HuH-7.5 (cell line): Measurements from ENCODE around the gene RABGAP1L.
"Not testable (repeated sequence)": the region's sequence is repeated elsewhere in the genome, so short reads cannot be mapped to it uniquely, and the experiment has no call there.

Experiments
- DNase-seq: peaks from one replicate; pipeline ENCODE4 v3.0.0; 2011; ENCODE audit warnings: low spot score

Gene RABGAP1L

DNA sequence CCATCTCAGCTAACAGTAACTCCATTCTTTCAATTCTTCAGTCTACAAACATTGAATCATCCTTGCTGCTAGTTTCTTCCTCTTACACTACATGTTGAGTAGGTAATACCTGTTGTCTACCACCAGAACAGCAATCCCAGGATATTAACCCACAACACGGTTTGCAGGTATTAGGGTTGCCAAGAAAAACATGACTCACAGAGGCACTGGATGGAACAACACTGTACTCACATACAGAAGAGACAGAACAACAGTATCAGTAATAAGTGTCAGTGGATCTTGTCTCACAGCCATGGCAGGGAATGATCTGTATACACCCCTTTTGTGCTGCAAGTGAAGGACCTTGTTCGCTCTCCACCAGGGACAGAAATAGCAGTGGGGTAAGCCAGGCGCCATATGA lies 500.5 kb downstream of the RABGAP1L start:
- no peak for DNase-seq

GRCh38 chr1:174660476-174660875 lies 501.2 kb downstream of the RABGAP1L start:
- DNase-seq, result no peak

DNA sequence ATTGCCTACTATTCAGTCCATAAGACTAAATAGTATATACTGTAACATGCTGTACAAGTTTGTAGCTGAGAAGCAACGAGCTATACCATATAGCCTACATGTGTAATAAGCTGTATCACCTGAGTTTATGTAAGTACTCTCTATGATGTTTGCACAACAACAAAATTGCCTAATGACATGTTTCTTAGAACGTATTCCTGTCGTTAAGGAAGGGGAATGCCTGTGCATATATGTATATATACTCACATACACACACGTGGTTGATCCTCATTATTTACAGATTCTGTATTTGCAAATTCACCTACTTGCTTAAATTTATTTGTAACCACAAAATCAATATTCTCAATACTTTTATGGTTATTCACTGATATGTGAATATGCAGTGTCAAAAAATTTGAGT lies 504.0 kb downstream of the RABGAP1L start:
- DNase-seq, result no peak

DNA sequence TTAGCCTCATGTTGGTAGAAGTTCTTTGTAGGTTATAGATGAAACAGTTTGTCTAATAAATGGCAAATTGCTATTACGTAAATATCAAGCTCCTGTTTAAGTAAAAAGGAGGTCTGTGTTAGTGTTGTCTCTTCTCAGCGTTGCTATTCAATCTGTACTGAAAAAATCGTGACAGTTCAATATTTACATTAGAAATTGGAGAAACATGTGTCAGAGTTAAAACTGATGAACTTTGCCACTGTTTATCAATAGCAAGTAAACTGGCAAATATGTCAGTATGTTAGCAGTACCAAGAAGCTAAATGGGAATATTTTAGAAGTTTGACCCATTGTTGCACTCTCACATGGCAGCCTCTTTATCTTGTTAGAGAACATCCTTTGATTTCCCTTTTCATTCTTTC lies 506.9 kb downstream of the RABGAP1L start:
- no peak for DNase-seq

GRCh38 chr1:174671826-174672225 lies 512.5 kb downstream of the RABGAP1L start:
- DNase-seq, result no peak

DNA sequence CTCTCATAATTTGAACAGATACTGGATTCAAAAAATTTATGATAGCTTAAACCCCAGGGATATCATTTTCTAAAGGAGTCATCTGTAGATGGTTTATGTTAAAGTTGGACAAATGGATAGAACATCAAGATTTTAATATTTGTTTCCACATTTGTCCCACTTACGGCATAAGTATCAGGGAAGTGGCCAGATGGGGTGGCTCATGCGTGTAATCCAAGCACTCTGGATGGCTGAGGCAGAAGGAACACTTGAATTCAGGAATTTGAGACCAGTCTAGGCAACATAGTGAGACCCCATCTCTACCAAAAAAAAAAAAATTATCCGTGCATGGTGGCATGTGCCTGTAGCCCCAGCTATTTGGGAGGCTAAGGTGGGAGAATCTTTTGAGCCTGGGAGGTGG lies 517.5 kb downstream of the RABGAP1L start:
- DNase-seq, result no peak

- DNase-seq, result no peak
Measured at GRCh38 chr1:174678657-174679056, 519.3 kb downstream of the RABGAP1L start.

DNA sequence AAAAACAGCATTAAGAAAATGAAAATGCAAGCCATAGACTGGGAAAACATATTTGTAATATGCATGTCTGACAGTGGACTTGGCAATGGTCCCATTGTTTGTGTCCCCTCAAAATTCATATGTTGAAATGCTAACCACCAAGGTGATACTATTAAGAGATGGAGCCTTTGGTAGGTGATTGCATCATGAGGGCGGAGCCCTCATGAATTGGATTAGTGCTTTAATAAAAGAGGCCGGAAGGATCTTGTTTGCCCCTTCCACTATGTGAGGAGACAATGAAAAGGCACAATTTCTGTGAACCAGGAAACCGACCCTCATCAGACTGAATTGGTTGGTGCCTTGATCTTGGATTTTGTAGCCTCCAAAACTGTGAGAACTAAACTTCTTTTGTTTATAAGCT lies 520.8 kb downstream of the RABGAP1L start:
- no peak for DNase-seq

DNA sequence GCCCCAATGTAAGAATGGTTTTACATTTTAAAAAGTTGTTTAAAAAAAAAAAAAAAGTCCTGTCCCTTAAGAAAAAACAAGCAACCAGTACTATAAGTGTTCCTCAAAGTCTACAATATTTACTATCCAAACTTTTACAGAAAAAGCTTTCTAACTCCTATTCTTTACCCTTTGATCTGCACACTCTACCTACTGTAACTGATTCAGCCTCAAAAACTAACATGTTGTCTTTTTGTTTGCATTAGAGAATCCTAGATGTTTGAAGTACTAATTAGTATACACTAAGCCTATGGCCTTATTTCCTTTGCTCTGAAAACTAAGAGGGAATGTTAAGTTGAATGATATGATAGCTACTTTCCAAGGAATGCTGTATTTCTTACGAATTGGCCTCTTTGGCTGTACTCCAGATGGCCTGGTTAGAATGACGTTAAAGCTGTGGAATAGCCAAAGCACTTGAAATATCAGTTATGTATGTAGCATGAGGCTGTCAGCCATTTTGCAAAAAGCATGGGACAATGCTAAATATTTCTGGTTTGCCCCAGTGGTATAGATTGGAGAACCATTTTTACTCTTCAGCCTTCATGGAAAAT lies 523.2 kb downstream of the RABGAP1L start:
- DNase-seq, result no peak

GRCh38 chr1:174686213-174686612 lies 526.9 kb downstream of the RABGAP1L start:
- DNase-seq, result no peak

- peak; percentile 13 for DNase-seq
Measured at GRCh38 chr1:174689524-174689923, 530.2 kb downstream of the RABGAP1L start.

DNA sequence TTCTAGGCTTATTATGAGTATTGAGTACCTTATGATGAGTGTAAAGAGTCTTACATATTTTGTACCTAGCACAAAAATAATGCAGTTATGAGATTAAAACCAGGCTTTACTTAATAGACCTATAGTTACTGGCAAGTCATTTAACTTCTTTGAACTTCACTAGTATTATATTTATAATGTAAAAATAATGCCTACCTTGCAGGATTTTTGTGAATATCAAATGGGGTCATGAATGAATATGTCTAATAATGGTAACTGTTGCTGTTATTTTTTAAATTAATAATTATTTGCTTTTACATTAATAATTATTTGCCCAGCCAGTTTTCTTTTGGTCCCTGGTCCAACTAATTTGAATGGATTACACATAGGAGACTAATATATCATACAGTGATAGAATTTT lies 530.9 kb downstream of the RABGAP1L start:
- no peak for DNase-seq

- DNase-seq, result no peak
Measured at GRCh38 chr1:174692313-174692712, 533.0 kb downstream of the RABGAP1L start.

GRCh38 chr1:174693085-174693484 lies 533.8 kb downstream of the RABGAP1L start:
- no peak for DNase-seq

GRCh38 chr1:174693539-174693938 lies 534.2 kb downstream of the RABGAP1L start:
- not testable (repeated sequence) for DNase-seq

DNA sequence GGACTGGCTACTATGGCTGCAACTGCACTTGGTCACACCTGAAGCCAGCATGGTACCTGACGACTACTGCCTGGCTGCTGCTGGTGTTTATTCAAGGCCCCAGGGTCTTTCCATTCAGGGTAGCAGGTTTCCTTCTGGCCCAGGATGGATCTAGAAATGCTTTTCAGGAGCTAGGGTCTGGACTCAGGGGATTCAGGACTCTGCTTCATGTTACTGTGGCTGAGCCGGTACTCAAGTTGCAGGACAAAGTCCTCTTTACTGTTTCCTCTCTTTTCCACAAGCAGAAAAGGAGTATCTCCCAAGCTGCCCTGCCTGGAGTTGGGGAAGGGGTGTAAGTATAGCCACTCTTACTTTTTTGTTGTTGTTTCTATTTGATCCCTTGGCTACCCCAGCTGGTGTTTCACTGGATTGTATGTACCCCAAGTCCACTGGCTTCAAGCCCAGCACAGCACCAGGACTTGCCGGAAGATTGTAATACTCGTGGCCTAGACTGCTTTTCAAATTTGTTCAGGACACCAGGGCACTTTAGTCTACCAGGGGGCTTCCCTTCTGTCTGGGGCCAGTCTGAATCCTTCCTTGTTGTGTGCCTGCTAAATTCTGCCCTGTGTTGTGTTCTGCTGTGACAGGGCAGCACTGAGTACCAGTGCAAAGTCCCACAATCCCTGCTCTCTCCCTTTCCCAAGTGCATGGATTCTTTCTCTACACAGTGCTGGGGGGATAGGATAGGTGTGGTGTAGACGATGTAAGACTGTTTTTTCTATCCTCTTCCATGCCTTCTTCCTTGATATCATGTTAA lies 536.9 kb downstream of the RABGAP1L start:
- DNase-seq, result no peak

DNA sequence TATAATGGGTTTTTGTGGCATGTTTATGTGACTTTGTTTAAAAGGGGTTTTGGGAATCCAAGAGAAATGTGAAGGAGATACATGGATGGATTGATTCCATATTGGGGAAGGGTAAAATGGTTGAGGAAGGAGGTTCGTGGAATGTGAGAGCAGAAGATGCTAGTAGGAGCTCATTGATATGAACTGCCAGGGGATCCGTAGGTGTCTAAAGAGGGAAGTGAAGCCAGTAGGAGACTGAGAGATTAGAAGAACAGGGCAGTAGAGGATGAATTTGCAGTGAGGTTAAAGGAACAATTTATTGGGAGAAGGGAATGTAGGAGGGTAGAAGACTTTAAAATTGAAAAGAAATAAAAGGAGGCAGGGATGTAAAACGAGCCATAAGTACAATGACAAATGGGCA lies 541.0 kb downstream of the RABGAP1L start:
- no peak for DNase-seq

DNA sequence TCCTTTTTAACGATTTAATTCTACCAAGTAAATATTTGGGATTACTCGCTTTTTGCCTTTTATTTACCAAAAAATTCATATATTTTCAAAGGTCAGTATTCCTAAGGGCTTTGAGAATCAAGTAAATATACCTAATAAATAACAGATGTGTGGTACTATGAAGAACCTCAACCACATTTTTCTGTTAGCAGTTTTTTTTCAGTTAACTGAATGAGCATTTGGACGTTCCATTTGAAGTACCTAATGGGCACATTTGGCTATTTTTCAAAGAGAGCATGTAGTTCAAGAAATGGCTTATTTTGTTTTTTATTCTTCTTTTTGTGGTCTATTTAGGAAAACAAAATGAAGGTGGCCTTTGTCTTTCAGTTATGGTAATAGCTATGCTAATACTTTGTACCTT lies 541.5 kb downstream of the RABGAP1L start:
- DNase-seq, result no peak

DNA sequence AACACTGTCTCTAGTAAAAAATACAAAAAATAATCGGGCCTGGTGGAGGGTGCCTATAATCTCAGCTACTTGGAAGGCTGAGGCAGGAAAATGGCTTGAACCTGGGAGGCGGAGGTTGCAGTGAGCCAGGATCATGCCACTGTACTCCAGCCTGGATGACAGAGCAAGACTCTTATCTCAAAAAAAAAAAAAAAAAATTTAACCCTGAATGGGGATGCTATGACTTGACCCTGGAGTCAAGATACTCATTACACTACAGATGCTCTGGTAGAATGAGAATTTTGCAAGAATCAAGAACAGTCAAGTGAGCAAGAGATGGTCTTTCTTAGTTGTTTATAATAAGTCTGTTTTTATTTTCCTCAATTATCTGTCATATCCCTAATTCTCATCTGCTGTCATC lies 542.2 kb downstream of the RABGAP1L start:
- no peak for DNase-seq

- no peak for DNase-seq
Measured at GRCh38 chr1:174702011-174702410, 542.7 kb downstream of the RABGAP1L start.

DNA sequence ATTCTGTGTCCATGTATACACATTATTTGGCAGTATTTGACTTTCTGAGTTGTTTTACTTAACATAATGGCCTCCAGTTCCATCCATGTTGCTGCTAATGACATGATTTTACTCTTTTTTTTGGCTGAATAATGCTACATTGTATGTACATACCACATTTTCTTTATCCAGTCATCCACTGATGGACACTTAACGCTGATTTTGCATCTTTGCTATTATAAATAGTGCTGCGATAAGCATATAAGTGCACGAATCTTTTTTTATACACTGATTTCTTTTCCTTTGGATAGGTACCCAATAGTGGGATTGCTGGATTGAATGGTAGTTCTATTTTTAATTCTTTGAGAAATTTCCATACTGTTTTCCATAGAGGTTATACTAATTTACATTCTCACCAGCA lies 544.0 kb downstream of the RABGAP1L start:
- no peak for DNase-seq

DNA sequence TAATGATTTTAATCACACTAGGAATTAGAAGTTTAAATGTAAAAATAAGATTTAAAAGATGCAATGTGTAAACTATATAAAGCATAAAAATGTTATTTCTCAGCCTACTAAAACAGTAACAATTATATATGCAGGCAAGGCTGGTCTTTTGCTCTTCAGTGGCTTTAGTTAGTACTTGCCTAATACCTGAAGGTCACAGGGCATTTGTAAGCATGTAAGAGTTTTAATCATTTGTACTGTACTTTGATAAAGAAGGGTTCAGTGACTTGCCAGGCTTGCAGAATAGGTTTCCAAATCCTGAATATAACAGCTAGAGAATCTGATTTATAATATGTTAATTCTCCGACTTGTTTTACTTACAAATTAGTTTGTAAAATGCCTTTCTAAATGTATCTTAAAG lies 545.0 kb downstream of the RABGAP1L start:
- no peak for DNase-seq

DNA sequence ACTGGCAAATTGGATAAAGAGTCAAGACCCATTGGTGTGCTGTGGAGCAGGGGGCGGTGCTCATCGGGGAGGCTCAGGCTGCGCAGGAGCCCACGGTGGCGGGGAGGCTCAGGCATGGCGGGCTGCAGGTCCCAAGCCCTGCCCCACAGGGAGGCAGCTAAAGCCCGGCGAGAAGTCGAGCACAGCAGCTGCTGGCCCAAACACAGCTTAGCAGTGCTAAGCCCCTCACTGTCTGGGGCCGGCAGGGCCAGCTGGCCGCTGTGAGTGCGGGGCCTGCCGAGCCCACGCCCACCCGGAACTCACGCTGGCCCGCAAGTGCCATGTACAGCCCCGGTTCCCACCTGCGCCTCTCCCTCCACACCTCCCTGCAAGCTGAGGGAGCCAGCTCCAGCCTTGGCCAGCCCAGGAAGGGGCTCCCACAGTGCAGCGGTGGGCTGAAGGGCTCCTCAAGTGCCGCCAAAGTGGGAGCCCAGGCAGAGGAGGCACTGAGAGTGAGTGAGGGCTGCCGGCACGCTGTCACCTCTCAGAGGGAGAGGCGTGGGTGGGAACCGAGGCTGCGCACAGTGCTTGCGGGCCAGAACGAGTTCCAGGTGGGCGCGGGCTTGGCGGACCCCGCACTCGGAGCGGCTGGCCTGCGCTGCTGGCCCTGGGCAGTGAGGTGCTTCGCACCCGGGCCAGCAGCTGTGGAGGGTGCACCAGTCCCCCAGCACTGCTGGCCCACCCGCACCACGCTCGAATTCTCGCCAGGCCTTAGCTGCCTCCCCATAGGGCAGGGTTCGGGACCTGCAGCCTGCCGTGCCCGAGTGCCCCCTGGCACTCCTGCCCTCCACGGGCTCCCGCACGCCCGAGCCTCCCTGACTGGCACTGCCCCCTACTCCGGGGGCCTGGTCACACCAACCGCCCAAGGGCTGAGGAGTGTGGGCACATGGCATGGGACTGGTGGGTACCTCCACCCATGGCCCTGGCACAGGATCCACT lies 551.8 kb downstream of the RABGAP1L start:
- DNase-seq, result no peak
